Epithelial cell of esophagus (primary cell): ENCODE data around the gene CD69.

Experiments used
- DNase-seq: peaks from one replicate; pipeline ENCODE4 v3.0.0; 2010; ENCODE audit warnings: low read depth
- H3K4me3 ChIP-seq: 2 replicates; pipeline ENCODE4 v1.5.1; 2011; ENCODE audit warnings: mild to moderate bottlenecking, low read length, control low read depth
- CTCF ChIP-seq: IDR thresholded peaks from 2 replicates; pipeline ENCODE4 v1.5.1; 2011; ENCODE audit warnings: low read depth, mild to moderate bottlenecking, low read length, control low read depth, inconsistent platforms; ENCODE audit not compliant: insufficient read depth; ENCODE audit errors: missing control alignments

Gene CD69

DNA sequence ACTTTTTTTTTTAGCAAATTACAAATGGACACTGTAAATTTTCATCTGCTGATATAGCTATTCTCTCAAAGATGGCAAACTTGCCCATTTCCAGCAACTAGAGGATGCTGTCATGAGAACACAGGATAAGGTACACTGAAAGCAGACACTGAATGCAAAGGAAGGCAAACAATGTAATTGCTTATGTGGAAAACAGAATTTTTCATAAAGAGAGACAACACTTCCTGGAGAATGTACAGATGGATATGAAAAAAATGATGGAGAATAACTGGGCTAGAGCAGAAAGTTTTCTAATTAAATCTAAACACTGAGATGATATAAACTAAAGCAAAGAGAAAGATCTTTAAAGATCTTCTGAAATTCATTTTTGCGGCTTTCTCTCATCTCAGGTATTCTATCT lies 581 bp downstream of the CD69 start:
- H3K4me3 ChIP-seq: no peak overlapping the region
- no peak for DNase-seq
- no peak for TF ChIP-seq CTCF

DNA sequence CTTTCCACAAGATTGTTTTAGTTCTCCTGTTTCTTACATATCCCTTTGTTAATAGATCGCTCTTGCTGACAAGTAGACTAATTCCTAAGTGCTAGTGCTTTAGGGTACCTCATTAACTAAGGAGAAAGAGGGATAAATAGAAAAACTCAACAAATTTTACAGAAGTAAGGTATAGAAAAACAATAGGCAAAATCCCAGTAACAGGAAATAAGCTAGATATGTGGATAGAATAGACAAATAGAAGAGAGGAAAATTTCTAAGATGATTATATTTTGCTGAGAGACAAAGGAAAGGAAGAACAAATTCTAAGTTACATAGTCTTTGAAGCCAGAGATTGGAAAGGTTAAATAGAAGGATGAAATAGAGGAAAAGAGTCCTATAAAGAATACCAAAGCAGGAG lies 1.0 kb downstream of the CD69 start:
- DNase-seq: no peak
- H3K4me3 ChIP-seq: no peak overlapping the region
- no peak for TF ChIP-seq CTCF

DNA sequence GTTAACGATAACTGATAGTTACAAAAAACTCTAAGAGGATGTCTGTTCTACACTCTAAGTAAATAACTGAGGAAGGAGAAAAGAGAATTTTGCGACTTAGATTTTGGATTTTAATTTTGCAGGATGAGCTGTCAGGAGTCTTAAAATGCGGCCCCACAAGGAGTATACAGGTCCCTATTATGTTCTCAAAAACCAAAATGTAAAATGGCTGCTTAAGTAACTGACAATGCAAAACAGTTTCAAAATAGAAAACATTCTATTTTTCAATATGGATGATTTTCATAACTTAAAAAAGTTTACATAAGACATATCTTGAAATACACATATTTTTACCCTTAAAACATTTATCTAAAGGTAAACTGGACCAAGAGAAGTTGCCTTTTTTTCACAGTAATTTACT lies 2.6 kb downstream of the CD69 start:
- H3K4me3 ChIP-seq: no peak overlapping the region
- TF ChIP-seq CTCF: no peak
- no peak for DNase-seq

GRCh38 chr12:9757433-9758025 lies 3.2 kb downstream of the CD69 start:
- no peak for TF ChIP-seq CTCF
- DNase-seq: no peak
- H3K4me3 ChIP-seq: no peak overlapping the region

DNA sequence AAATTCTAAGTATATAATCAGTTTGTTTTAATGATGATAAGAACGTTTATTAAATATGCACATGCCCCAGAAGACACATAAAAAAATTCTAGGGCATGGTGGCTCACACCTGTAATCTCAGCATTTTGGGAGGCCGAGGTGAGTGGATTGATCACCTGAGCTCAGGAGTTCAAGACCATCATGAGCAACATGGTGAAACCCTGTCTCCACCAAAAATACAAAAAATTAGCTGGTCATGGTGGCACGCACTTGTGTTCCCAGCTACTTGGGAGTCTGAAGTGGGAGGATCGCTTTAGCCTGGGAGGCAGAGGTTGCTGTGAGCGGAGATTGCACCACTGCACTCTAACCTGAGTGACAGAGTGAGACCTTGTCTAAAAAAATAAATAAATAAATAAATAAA lies 4.0 kb downstream of the CD69 start:
- no peak overlapping the region for H3K4me3 ChIP-seq
- TF ChIP-seq CTCF: no peak
- no peak for DNase-seq

GRCh38 chr12:9756170-9756569 lies 4.5 kb downstream of the CD69 start:
- no peak for DNase-seq
- no peak overlapping the region for H3K4me3 ChIP-seq
- TF ChIP-seq CTCF: no peak

- TF ChIP-seq CTCF: no peak
- DNase-seq: no peak
Measured at GRCh38 chr12:9755567-9755966, 5.1 kb downstream of the CD69 start.

More at GRCh38 chr12:9755567-9755966, 5.1 kb downstream of the CD69 start:
- H3K4me3 ChIP-seq: no peak overlapping the region
